ENCODE results near the gene IGFBP1. TPM values are rescaled to one million over a fixed set of nuclear protein-coding genes. Genes with fewer than 3 reads are reported as not detected.

Gene IGFBP1
- total RNA-seq, 2 donors from 2014 or later, result not detected

DNA sequence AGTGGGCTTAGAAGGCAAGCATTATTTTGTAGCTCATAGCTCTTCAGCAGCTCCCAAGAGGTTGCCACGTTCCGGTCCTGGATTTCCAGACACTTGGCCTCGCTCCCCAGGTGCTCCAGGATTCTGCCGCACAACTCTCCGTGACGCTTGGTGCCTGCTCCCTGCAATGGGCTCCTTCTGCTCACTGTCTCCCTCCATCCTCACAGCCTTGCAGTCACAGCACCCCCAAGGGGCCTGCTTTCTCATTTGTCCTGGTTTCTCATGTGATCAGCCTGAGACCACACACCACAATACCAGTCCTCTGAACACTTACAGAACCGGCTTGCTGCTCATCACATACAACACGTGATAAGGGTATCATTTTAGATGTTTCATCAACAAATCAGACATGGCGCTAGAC, 23.0 kb downstream of the IGFBP1 start:
- TF ChIP-seq CTCF (IDR thresholded peaks at IDR 0.05), result no peak

GRCh38 chr7:45912972-45913371, 24.7 kb downstream of the IGFBP1 start:
- ATAC-seq (ENCODE audit: insufficient number of reproducible peaks, low FRiP score, low read depth), result no peak
- no peak for DNase-seq (ENCODE audit: low spot score)
- no peak overlapping the region for H3K4me3 ChIP-seq
- no peak for TF ChIP-seq CTCF (IDR thresholded peaks at IDR 0.05)
- no peak overlapping the region for H3K27ac ChIP-seq
- peaks cover 22% of the 10 kb centered on the region for H3K36me3 ChIP-seq
- H3K4me1 ChIP-seq (ENCODE audit: control insufficient read depth in 1 of 2, low read depth in 2 of 2), result peaks cover 0 to 8% of the 10 kb centered on the region in 2 donors
- no peaks in the 10 kb centered on the region for H3K9me3 ChIP-seq
- no peaks in the 10 kb centered on the region for H3K27me3 ChIP-seq (replicated peaks; ENCODE audit: insufficient read depth)

More for the DNA sequence above, 23.0 kb downstream of the IGFBP1 start:
- DNase-seq (ENCODE audit: low spot score) (no peak), ATAC-seq (ENCODE audit: insufficient number of reproducible peaks, low FRiP score, low read depth) (no peak)
- Histone ChIP-seq H3K36me3 (peaks cover 18% of the 10 kb centered on the region), H3K4me1 (ENCODE audit: control insufficient read depth in 1 of 2, low read depth in 2 of 2) (no peaks in the 10 kb centered on the region), H3K9me3 (no peaks in the 10 kb centered on the region), H3K4me3 (no peak overlapping the region), H3K27ac (no peak overlapping the region), H3K27me3 (replicated peaks; ENCODE audit: insufficient read depth) (no peaks in the 10 kb centered on the region)

GRCh38 chr7:45914911-45915310, 26.6 kb downstream of the IGFBP1 start:
- H3K4me3 ChIP-seq, result no peak overlapping the region
- ATAC-seq (ENCODE audit: insufficient number of reproducible peaks, low FRiP score, low read depth) (no peak), DNase-seq (ENCODE audit: low spot score) (no peak)
- H3K27ac ChIP-seq, result no peak overlapping the region
- H3K36me3 ChIP-seq, result peaks cover 22% of the 10 kb centered on the region
- H3K27me3 ChIP-seq (replicated peaks; ENCODE audit: insufficient read depth), result no peaks in the 10 kb centered on the region
- no peak for TF ChIP-seq CTCF (IDR thresholded peaks at IDR 0.05)
- no peaks in the 10 kb centered on the region for H3K9me3 ChIP-seq
- H3K4me1 ChIP-seq (ENCODE audit: control insufficient read depth in 1 of 2, low read depth in 2 of 2), result peaks cover 0 to 27% of the 10 kb centered on the region in 2 donors

DNA sequence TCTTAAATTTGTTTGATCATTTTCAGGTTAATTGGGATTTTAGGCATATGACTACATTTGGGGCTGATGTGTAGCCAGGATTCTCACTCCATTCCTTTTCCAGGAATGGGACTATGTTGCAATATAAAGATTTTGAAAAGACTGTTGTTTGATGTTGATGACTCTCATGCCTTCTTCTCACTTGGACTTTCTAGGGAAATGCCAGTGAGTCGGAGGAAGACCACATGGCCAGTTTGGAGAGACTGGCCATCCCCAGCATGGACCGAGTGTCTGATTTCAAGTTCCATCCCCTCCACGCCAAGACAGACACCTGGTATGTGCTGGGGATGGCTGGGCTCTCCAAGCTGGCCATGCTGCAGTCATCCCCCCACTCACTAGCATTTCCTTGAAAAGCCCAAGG, 27.3 kb downstream of the IGFBP1 start:
- Histone ChIP-seq H3K27ac (no peak overlapping the region), H3K4me1 (ENCODE audit: control insufficient read depth in 1 of 2, low read depth in 2 of 2) (peaks cover 0 to 34% of the 10 kb centered on the region in 2 donors), H3K36me3 (peaks cover 22% of the 10 kb centered on the region), H3K27me3 (replicated peaks; ENCODE audit: insufficient read depth) (no peaks in the 10 kb centered on the region), H3K4me3 (no peak overlapping the region), H3K9me3 (no peaks in the 10 kb centered on the region)
- no peak for ATAC-seq (ENCODE audit: insufficient number of reproducible peaks, low FRiP score, low read depth)
- TF ChIP-seq CTCF (IDR thresholded peaks at IDR 0.05), result no peak
- DNase-seq (ENCODE audit: low spot score), result no peak

- no peak for ATAC-seq (ENCODE audit: insufficient number of reproducible peaks, low FRiP score, low read depth)
- TF ChIP-seq CTCF (IDR thresholded peaks at IDR 0.05), result no peak
- Histone ChIP-seq H3K36me3 (peaks cover 22% of the 10 kb centered on the region), H3K4me1 (ENCODE audit: control insufficient read depth in 1 of 2, low read depth in 2 of 2) (peaks cover 3 to 41% of the 10 kb centered on the region in 2 donors), H3K27me3 (replicated peaks; ENCODE audit: insufficient read depth) (no peaks in the 10 kb centered on the region), H3K4me3 (no peak overlapping the region), H3K27ac (no peak overlapping the region), H3K9me3 (no peaks in the 10 kb centered on the region)
- DNase-seq (ENCODE audit: low spot score), result no peak
These were observed 28.8 kb downstream of the IGFBP1 start for GRCh38 chr7:45917064-45917463.
